Astrocyte (in vitro differentiated cells and primary cell): Measurements from ENCODE around the gene PGAM2. TPM values are rescaled to one million over a fixed set of nuclear protein-coding genes. Genes with fewer than 3 reads are reported as not detected.

Experiments used
- DNase-seq: peaks from one replicate; pipeline ENCODE4 v3.0.0-alpha.2; 2010; ENCODE audit warnings: low read depth
- FAIRE-seq: peaks from 2 replicates; lab custom pipeline; 2011; peaks lifted over from hg19 to GRCh38; lab: Jason Lieb, UNC
- H2AFZ ChIP-seq: 2 replicates; pipeline ENCODE4 v1.6.0; 2012; ENCODE audit warnings: low read depth, low read length, inconsistent platforms
- H3K27ac ChIP-seq: 2 replicates; pipeline ENCODE4 v1.5.1; 2011; ENCODE audit warnings: low read depth, low read length, inconsistent platforms
- H3K27me3 ChIP-seq: 2 replicates; pipeline ENCODE4 v1.6.0; 2011; ENCODE audit warnings: low read length, inconsistent platforms; ENCODE audit not compliant: insufficient read depth
- H3K36me3 ChIP-seq: 2 replicates; pipeline ENCODE4 v1.5.1; 2011; ENCODE audit warnings: low read length, inconsistent platforms; ENCODE audit not compliant: insufficient read depth
- H3K4me1 ChIP-seq: 2 replicates; pipeline ENCODE4 v1.5.1; 2011; ENCODE audit warnings: low read length, inconsistent platforms; ENCODE audit not compliant: insufficient read depth
- H3K4me2 ChIP-seq: 2 replicates; pipeline ENCODE4 v1.6.0; 2012; ENCODE audit warnings: low read length, inconsistent platforms
- H3K4me3 ChIP-seq: 2 replicates; pipeline ENCODE4 v1.5.1; 2011; ENCODE audit warnings: low read depth, mild to moderate bottlenecking, low read length, inconsistent platforms; ENCODE audit not compliant: insufficient read depth
- H3K79me2 ChIP-seq: 2 replicates; pipeline ENCODE4 v1.6.0; 2012; ENCODE audit warnings: mild to moderate bottlenecking, low read length, inconsistent platforms; ENCODE audit not compliant: insufficient read depth
- H3K9ac ChIP-seq: 2 replicates; pipeline ENCODE4 v1.6.0; 2012; ENCODE audit warnings: mild to moderate bottlenecking, low read length, inconsistent platforms
- H3K9me3 ChIP-seq: 2 replicates; pipeline ENCODE4 v1.5.1; 2012; ENCODE audit warnings: low read depth, mild to moderate bottlenecking, low read length, inconsistent platforms; ENCODE audit not compliant: insufficient read depth
- H4K20me1 ChIP-seq: 2 replicates; pipeline ENCODE4 v1.6.0; 2012; ENCODE audit warnings: low read length, inconsistent platforms; ENCODE audit not compliant: insufficient read depth
- H3K27ac Mint-ChIP-seq: one replicate; pipeline ENCODE4 v1.8.0; 2021; ENCODE audit warnings: mild to moderate bottlenecking, mixed read lengths; ENCODE audit not compliant: unreplicated experiment
- H3K27me3 Mint-ChIP-seq: one replicate; pipeline ENCODE4 v1.8.0; 2021; ENCODE audit warnings: low read depth, mixed read lengths; ENCODE audit not compliant: unreplicated experiment
- H3K36me3 Mint-ChIP-seq: one replicate; pipeline ENCODE4 v1.8.0; 2021; ENCODE audit warnings: low read depth, mixed read lengths; ENCODE audit not compliant: unreplicated experiment
- H3K4me1 Mint-ChIP-seq: one replicate; pipeline ENCODE4 v1.8.0; 2021; ENCODE audit warnings: low read depth, mixed read lengths; ENCODE audit not compliant: unreplicated experiment
- H3K4me3 Mint-ChIP-seq: one replicate; pipeline ENCODE4 v1.8.0; 2021; ENCODE audit warnings: mild to moderate bottlenecking, moderate library complexity, mixed read lengths; ENCODE audit not compliant: unreplicated experiment
- H3K9me3 Mint-ChIP-seq: one replicate; pipeline ENCODE4 v1.8.0; 2021; ENCODE audit warnings: mild to moderate bottlenecking, mixed read lengths; ENCODE audit not compliant: unreplicated experiment
- CTCF ChIP-seq: IDR thresholded peaks from 2 replicates; pipeline ENCODE4 v1.5.1; 2011; ENCODE audit warnings: low read depth, mild to moderate bottlenecking, inconsistent platforms, low read length, moderate library complexity; ENCODE audit not compliant: insufficient read depth
- EZH2 ChIP-seq: IDR thresholded peaks from 2 replicates; pipeline ENCODE4 v1.6.1; 2012; ENCODE audit warnings: mild to moderate bottlenecking, low read length, inconsistent platforms; ENCODE audit not compliant: insufficient read depth
- total RNA-seq: library from RNA; stranded (reverse); gene quantifications from 2 replicates; pipeline ENCODE4 v1.2.1, GENCODE V29; 2021

PGAM2 gene
- total RNA-seq, 1 donor from 2014 or later = 0.79 TPM

DNA sequence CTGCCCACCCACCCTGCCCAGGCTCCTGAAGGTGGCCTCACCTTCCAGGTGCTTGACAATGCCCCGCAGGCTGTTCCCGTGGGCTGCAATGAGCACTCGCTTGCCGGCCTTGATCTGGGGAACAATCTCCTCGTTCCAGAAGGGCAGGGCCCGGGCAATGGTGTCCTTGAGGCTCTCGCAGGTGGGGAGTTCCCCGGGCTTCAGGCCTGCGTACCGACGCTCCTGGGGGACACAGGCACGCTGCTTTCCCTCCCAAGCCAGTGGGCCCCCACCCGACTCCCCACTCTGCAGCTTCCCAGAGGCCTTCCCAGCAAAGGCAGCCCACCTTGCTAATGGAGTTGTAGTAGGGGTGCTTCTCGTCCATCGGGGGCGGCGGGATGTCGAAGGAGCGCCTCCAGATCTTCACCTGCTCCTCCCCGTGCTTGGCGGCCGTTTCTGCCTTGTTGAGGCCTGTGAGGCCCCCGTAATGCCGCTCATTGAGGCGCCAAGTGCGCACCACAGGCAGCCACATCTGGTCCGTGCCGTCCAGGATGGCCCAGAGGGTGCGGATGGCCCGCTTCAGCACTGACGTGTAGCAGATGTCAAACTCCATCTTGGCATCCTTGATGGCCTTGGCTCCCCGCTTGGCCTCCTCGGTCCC is 456 bp downstream of the PGAM2 start:
- H3K9ac ChIP-seq = no peak overlapping the region
- Mint-ChIP-seq H3K36me3 (peaks cover 11% of the 10 kb centered on the region), H3K4me1 (peaks cover 14% of the 10 kb centered on the region), H3K4me3 (no peak overlapping the region), H3K9me3 (no peaks in the 10 kb centered on the region), H3K27me3 (no peaks in the 10 kb centered on the region), H3K27ac (no peak overlapping the region)
- peaks cover 5% of the 10 kb centered on the region for H3K36me3 ChIP-seq
- H3K27ac ChIP-seq = no peak overlapping the region
- peaks cover 3% of the 10 kb centered on the region for H3K27me3 ChIP-seq
- no peak overlapping the region for H3K4me3 ChIP-seq
- H3K4me2 ChIP-seq = peak overlapping the region; percentile 10
- TF ChIP-seq EZH2 (no peak), CTCF (no peak)
- FAIRE-seq (no peak), DNase-seq (no peak)
- no peaks in the 10 kb centered on the region for H3K9me3 ChIP-seq
- H3K79me2 ChIP-seq = no peaks in the 10 kb centered on the region
- peaks cover 62% of the 10 kb centered on the region for H4K20me1 ChIP-seq
- peaks cover 3% of the 10 kb centered on the region for H3K4me1 ChIP-seq
- H2AFZ ChIP-seq = no peak overlapping the region

GRCh38 chr7:44063894-44064651 is 1.3 kb downstream of the PGAM2 start:
- Mint-ChIP-seq H3K4me1 (peaks cover 14% of the 10 kb centered on the region), H3K27ac (no peak overlapping the region), H3K36me3 (peaks cover 14% of the 10 kb centered on the region), H3K9me3 (no peaks in the 10 kb centered on the region), H3K4me3 (no peak overlapping the region), H3K27me3 (no peaks in the 10 kb centered on the region)
- Histone ChIP-seq H3K4me2 (no peak overlapping the region), H3K9ac (no peak overlapping the region), H2AFZ (no peak overlapping the region), H3K79me2 (no peaks in the 10 kb centered on the region), H3K27me3 (peaks cover 3% of the 10 kb centered on the region), H3K9me3 (no peaks in the 10 kb centered on the region), H3K4me3 (no peak overlapping the region), H3K36me3 (peaks cover 9% of the 10 kb centered on the region), H3K27ac (no peak overlapping the region), H4K20me1 (peaks cover 70% of the 10 kb centered on the region), H3K4me1 (peaks cover 3% of the 10 kb centered on the region)
- FAIRE-seq (no peak), DNase-seq (no peak)
- TF ChIP-seq EZH2 = no peak
- no peak for TF ChIP-seq CTCF

DNA sequence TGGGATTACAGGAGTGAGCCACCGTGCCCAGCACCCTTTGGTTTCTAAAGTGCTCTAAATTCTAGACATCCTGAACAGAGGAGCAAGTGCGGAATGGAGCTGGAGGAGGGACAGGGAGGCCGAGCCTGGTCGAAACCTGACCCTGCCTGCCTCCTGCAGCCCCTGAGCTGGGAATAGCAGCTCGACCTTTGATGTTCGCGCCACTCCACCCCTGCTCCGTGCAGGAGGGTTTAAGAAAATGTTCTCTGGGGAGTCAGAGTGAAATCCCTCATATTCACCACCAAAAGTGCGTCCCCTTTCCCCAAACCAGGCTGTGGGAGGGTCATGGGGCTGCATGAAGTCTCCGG is 1.8 kb downstream of the PGAM2 start:
- no peak overlapping the region for H2AFZ ChIP-seq
- FAIRE-seq (no peak), DNase-seq (no peak)
- peaks cover 19% of the 10 kb centered on the region for H3K36me3 Mint-ChIP-seq
- peaks cover 14% of the 10 kb centered on the region for H3K4me1 Mint-ChIP-seq
- peaks cover 11% of the 10 kb centered on the region for H3K36me3 ChIP-seq
- H3K27me3 ChIP-seq = peaks cover 3% of the 10 kb centered on the region
- H4K20me1 ChIP-seq = peaks cover 72% of the 10 kb centered on the region
- H3K27ac Mint-ChIP-seq = no peak overlapping the region
- H3K27ac ChIP-seq = no peak overlapping the region
- no peaks in the 10 kb centered on the region for H3K27me3 Mint-ChIP-seq
- no peaks in the 10 kb centered on the region for H3K79me2 ChIP-seq
- H3K4me2 ChIP-seq = no peak overlapping the region
- H3K4me3 Mint-ChIP-seq = no peak overlapping the region
- TF ChIP-seq EZH2 (no peak), CTCF (no peak)
- no peaks in the 10 kb centered on the region for H3K9me3 ChIP-seq
- H3K4me1 ChIP-seq = peaks cover 3% of the 10 kb centered on the region
- no peak overlapping the region for H3K4me3 ChIP-seq
- no peak overlapping the region for H3K9ac ChIP-seq
- no peaks in the 10 kb centered on the region for H3K9me3 Mint-ChIP-seq
